Measurements from ENCODE around the gene MIGA1.

MIGA1 gene

DNA sequence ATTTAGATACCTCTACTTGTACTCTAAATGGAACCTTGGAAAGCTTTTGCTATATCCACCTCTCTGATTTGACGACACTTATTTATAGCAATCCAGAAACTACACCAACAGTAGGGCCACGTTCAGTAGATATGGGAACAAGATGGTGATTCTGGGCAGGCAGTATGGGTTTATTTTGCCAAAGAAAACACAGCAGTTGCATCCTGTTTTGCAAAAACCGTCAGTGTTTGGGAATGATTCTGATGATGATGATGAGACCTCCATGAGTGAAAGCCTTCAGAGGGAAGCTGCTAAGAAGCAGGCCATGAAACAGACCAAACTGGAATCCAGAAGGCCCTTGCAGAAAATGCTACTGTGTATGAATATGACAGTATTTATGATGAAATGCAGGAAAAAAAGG, 67.5 kb downstream of the MIGA1 start:
- no peak overlapping the region for H3K9ac ChIP-seq (ENCODE audit: low read depth, low read length, poor library complexity)
- H3K36me3 ChIP-seq (replicated peaks in 1 of 2; ENCODE audit: control insufficient read depth in 2 of 2, insufficient read depth in 2 of 2, low read length in 2 of 2): peaks cover 0 to 14% of the 10 kb centered on the region in 2 donors
- no CpG with 5 or more reads among the region's 3 CpGs for WGBS, 2 donors (ENCODE audit: extremely low coverage in 2 of 2, insufficient read length in 2 of 2, insufficient replicate concordance in 1 of 2)
- no peak overlapping the region for H4K91ac ChIP-seq (ENCODE audit: low read depth, low read length, poor library complexity)
- H3K9me3 ChIP-seq (replicated peaks in 1 of 2; ENCODE audit: control insufficient read depth in 2 of 2, insufficient read depth in 1 of 2, low read depth in 1 of 2, low read length in 2 of 2): no peaks in the 10 kb centered on the region
- no peak overlapping the region for H3K4ac ChIP-seq (ENCODE audit: low read length)
- no peak overlapping the region for H2BK5ac ChIP-seq (ENCODE audit: low read length)
- no peak overlapping the region for H3K27ac ChIP-seq (replicated peaks; ENCODE audit: low read length)
- DNase-seq (ENCODE audit: low spot score): no peak
- no peak overlapping the region for H3K4me2 ChIP-seq (ENCODE audit: insufficient read depth, low read length, poor library complexity, severe bottlenecking)
- no peak overlapping the region for H4K8ac ChIP-seq (ENCODE audit: low read depth, low read length)
- no peaks in the 10 kb centered on the region for H3K79me1 ChIP-seq (ENCODE audit: low read depth, low read length)
- no peak overlapping the region for H2AFZ ChIP-seq (ENCODE audit: low read length)
- no peaks in the 10 kb centered on the region for H3K27me3 ChIP-seq (ENCODE audit: control insufficient read depth in 3 of 3, insufficient read depth in 3 of 3, low read depth in 1 of 3, low read length in 3 of 3)
- no peak overlapping the region for H2BK15ac ChIP-seq (ENCODE audit: low read length)
- no peaks in the 10 kb centered on the region for H3K4me1 ChIP-seq (ENCODE audit: control insufficient read depth in 2 of 2, insufficient read depth in 1 of 2, low read depth in 1 of 2, low read length in 2 of 2)
- H2BK120ac ChIP-seq (ENCODE audit: low read depth, low read length): no peak overlapping the region
- no peak overlapping the region for H3K23ac ChIP-seq (ENCODE audit: low read depth, low read length, poor library complexity)
- H3K18ac ChIP-seq (ENCODE audit: low read length): no peak overlapping the region
- no peak overlapping the region for H3K4me3 ChIP-seq (ENCODE audit: low read length in 2 of 2)
- H2AK5ac ChIP-seq (ENCODE audit: low read depth, low read length): no peak overlapping the region
- no peak overlapping the region for H3K14ac ChIP-seq (ENCODE audit: low read length)
- no peak overlapping the region for H2BK12ac ChIP-seq (ENCODE audit: low read length)

DNA sequence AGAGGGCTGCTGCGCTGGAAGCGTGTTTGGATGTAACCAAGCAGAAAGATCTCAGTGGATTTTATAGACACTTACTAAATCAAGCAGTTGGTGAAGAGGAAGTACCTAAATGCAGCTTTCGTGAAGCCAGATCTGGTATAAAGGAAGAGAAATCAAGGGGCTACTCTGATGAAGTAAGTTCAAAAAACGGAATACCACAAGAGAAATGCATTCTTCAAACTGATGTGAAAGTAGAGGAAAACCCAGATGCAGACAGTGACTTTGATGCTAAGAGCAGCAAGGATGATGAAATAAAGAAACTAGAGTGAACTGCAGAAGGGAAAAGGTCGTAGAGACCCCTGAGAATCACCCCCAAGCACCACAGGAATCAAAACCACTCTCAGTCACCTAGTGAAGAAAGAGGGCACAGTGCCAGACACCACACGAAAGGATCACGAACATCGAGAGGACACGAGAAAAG, 68.2 kb downstream of the MIGA1 start:
- Histone ChIP-seq H3K4me2 (ENCODE audit: insufficient read depth, low read length, poor library complexity, severe bottlenecking) (peak overlapping the region; percentile 3), H2BK15ac (ENCODE audit: low read length) (no peak overlapping the region), H3K36me3 (replicated peaks in 1 of 2; ENCODE audit: control insufficient read depth in 2 of 2, insufficient read depth in 2 of 2, low read length in 2 of 2) (peaks cover 0 to 14% of the 10 kb centered on the region in 2 donors), H2BK12ac (ENCODE audit: low read length) (no peak overlapping the region), H2AFZ (ENCODE audit: low read length) (no peak overlapping the region), H3K4ac (ENCODE audit: low read length) (no peak overlapping the region), H2BK5ac (ENCODE audit: low read length) (no peak overlapping the region), H3K18ac (ENCODE audit: low read length) (no peak overlapping the region), H3K23ac (ENCODE audit: low read depth, low read length, poor library complexity) (no peak overlapping the region), H4K91ac (ENCODE audit: low read depth, low read length, poor library complexity) (no peak overlapping the region), H3K4me1 (ENCODE audit: control insufficient read depth in 2 of 2, insufficient read depth in 1 of 2, low read depth in 1 of 2, low read length in 2 of 2) (no peaks in the 10 kb centered on the region), H3K14ac (ENCODE audit: low read length) (no peak overlapping the region), H2AK5ac (ENCODE audit: low read depth, low read length) (no peak overlapping the region), H3K4me3 (ENCODE audit: low read length in 2 of 2) (no peak overlapping the region), H3K27me3 (ENCODE audit: control insufficient read depth in 3 of 3, insufficient read depth in 3 of 3, low read depth in 1 of 3, low read length in 3 of 3) (no peaks in the 10 kb centered on the region), H3K9me3 (replicated peaks in 1 of 2; ENCODE audit: control insufficient read depth in 2 of 2, insufficient read depth in 1 of 2, low read depth in 1 of 2, low read length in 2 of 2) (no peaks in the 10 kb centered on the region), H3K79me1 (ENCODE audit: low read depth, low read length) (no peaks in the 10 kb centered on the region), H2BK120ac (ENCODE audit: low read depth, low read length) (no peak overlapping the region), H4K8ac (ENCODE audit: low read depth, low read length) (no peak overlapping the region), H3K9ac (ENCODE audit: low read depth, low read length, poor library complexity) (no peak overlapping the region), H3K27ac (replicated peaks; ENCODE audit: low read length) (no peak overlapping the region)
- no CpG with 5 or more reads among the region's 9 CpGs for WGBS, 2 donors (ENCODE audit: extremely low coverage in 2 of 2, insufficient read length in 2 of 2, insufficient replicate concordance in 1 of 2)
- no peak for DNase-seq (ENCODE audit: low spot score)

DNA sequence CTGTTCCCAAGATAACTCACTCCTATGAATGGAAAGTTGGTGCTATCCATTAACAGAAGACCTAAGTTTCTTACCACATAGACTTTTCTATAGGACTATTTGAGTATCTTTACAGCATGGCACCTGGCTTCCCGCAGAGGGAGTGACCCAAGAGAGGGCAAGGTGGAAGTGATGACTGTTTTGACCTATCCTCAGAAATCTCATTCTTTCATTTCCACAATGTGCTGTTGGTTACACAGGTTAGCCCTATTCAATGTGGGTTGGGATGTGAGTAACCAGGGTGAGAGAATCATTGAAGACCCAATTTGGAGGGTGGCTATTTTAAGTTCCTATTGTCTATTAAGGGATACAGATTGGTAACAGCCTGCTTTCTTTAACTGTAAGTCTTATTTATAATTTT, 70.6 kb downstream of the MIGA1 start:
- Histone ChIP-seq H2AFZ (ENCODE audit: low read length) (no peak overlapping the region), H2BK120ac (ENCODE audit: low read depth, low read length) (no peak overlapping the region), H4K91ac (ENCODE audit: low read depth, low read length, poor library complexity) (no peak overlapping the region), H3K4ac (ENCODE audit: low read length) (no peak overlapping the region), H3K9me3 (replicated peaks in 1 of 2; ENCODE audit: control insufficient read depth in 2 of 2, insufficient read depth in 1 of 2, low read depth in 1 of 2, low read length in 2 of 2) (peaks cover 0 to 4% of the 10 kb centered on the region in 2 donors), H2BK15ac (ENCODE audit: low read length) (no peak overlapping the region), H3K4me2 (ENCODE audit: insufficient read depth, low read length, poor library complexity, severe bottlenecking) (no peak overlapping the region), H3K4me1 (ENCODE audit: control insufficient read depth in 2 of 2, insufficient read depth in 1 of 2, low read depth in 1 of 2, low read length in 2 of 2) (no peaks in the 10 kb centered on the region), H4K8ac (ENCODE audit: low read depth, low read length) (no peak overlapping the region), H3K27ac (replicated peaks; ENCODE audit: low read length) (no peak overlapping the region), H2BK5ac (ENCODE audit: low read length) (no peak overlapping the region), H2AK5ac (ENCODE audit: low read depth, low read length) (no peak overlapping the region), H3K79me1 (ENCODE audit: low read depth, low read length) (no peaks in the 10 kb centered on the region), H3K23ac (ENCODE audit: low read depth, low read length, poor library complexity) (no peak overlapping the region), H3K36me3 (replicated peaks in 1 of 2; ENCODE audit: control insufficient read depth in 2 of 2, insufficient read depth in 2 of 2, low read length in 2 of 2) (peaks cover 0 to 2% of the 10 kb centered on the region in 2 donors), H3K4me3 (ENCODE audit: low read length in 2 of 2) (no peak overlapping the region), H3K14ac (ENCODE audit: low read length) (no peak overlapping the region), H3K9ac (ENCODE audit: low read depth, low read length, poor library complexity) (no peak overlapping the region), H2BK12ac (ENCODE audit: low read length) (no peak overlapping the region), H3K27me3 (ENCODE audit: control insufficient read depth in 3 of 3, insufficient read depth in 3 of 3, low read depth in 1 of 3, low read length in 3 of 3) (no peaks in the 10 kb centered on the region), H3K18ac (ENCODE audit: low read length) (no peak overlapping the region)
- WGBS, 2 donors (ENCODE audit: extremely low coverage in 2 of 2, insufficient read length in 2 of 2, insufficient replicate concordance in 1 of 2): no CpG with 5 or more reads among the region's 1 CpG
- DNase-seq (ENCODE audit: low spot score): no peak

DNA sequence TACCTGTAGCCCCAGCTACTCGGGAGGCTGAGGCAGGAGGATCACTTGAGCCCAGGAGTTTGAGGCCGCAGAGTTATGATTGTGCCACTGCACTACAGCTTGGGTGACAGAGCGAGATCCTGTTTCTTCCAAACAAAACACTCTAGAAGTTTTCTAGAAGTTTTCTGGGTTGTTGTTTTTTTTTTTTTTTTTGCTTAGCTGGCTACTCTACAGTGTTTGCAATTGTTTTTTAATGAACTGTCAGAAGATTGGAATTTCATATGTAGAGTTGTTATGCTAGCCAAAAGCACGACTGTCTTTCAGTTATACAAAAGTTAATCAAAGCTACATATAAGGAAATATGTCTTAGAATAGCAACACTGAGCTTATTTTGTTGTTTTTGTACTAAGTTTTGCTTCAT, 78.1 kb downstream of the MIGA1 start:
- Histone ChIP-seq H2BK120ac (ENCODE audit: low read depth, low read length) (no peak overlapping the region), H3K18ac (ENCODE audit: low read length) (no peak overlapping the region), H3K14ac (ENCODE audit: low read length) (no peak overlapping the region), H3K23ac (ENCODE audit: low read depth, low read length, poor library complexity) (no peak overlapping the region), H3K9ac (ENCODE audit: low read depth, low read length, poor library complexity) (no peak overlapping the region), H2BK15ac (ENCODE audit: low read length) (no peak overlapping the region), H3K4me3 (ENCODE audit: low read length in 2 of 2) (no peak overlapping the region), H2AFZ (ENCODE audit: low read length) (no peak overlapping the region), H3K27ac (replicated peaks; ENCODE audit: low read length) (no peak overlapping the region), H3K36me3 (replicated peaks in 1 of 2; ENCODE audit: control insufficient read depth in 2 of 2, insufficient read depth in 2 of 2, low read length in 2 of 2) (peaks cover 0 to 15% of the 10 kb centered on the region in 2 donors), H4K8ac (ENCODE audit: low read depth, low read length) (no peak overlapping the region), H3K4ac (ENCODE audit: low read length) (no peak overlapping the region), H3K9me3 (replicated peaks in 1 of 2; ENCODE audit: control insufficient read depth in 2 of 2, insufficient read depth in 1 of 2, low read depth in 1 of 2, low read length in 2 of 2) (peaks cover 0 to 11% of the 10 kb centered on the region in 2 donors), H2BK5ac (ENCODE audit: low read length) (no peak overlapping the region), H4K91ac (ENCODE audit: low read depth, low read length, poor library complexity) (no peak overlapping the region), H3K27me3 (ENCODE audit: control insufficient read depth in 3 of 3, insufficient read depth in 3 of 3, low read depth in 1 of 3, low read length in 3 of 3) (no peaks in the 10 kb centered on the region), H3K79me1 (ENCODE audit: low read depth, low read length) (no peaks in the 10 kb centered on the region), H2AK5ac (ENCODE audit: low read depth, low read length) (no peak overlapping the region), H3K4me1 (ENCODE audit: control insufficient read depth in 2 of 2, insufficient read depth in 1 of 2, low read depth in 1 of 2, low read length in 2 of 2) (no peaks in the 10 kb centered on the region), H3K4me2 (ENCODE audit: insufficient read depth, low read length, poor library complexity, severe bottlenecking) (no peak overlapping the region), H2BK12ac (ENCODE audit: low read length) (no peak overlapping the region)
- DNase-seq (ENCODE audit: low spot score): no peak
- WGBS, 2 donors (ENCODE audit: extremely low coverage in 2 of 2, insufficient read length in 2 of 2, insufficient replicate concordance in 1 of 2): no CpG with 5 or more reads among the region's 4 CpGs
